ENCODE measurements around the gene SLC9C1.

- TF ChIP-seq POLR2A (IDR thresholded peaks at IDR 0.05) = no peak
- no peak for TF ChIP-seq CTCF (IDR thresholded peaks at IDR 0.05)
- TF ChIP-seq POLR2AphosphoS5 (IDR thresholded peaks at IDR 0.05) = no peak
Measured at GRCh38 chr3:112136046-112136445, 158.0 kb downstream of the SLC9C1 start.

Measured in stomach (tissue), 4 donors.